CD4-positive, alpha-beta T cell treated with Interleukin-15 for 4 hours (primary cell): ENCODE measurements around the gene HOXA4.
A peak's percentile ranks its signal among the peaks of the same experiment; 100 is the strongest.

ENCODE experiments used
- DNase-seq: peaks from one replicate; pipeline ENCODE4 v3.0.0-alpha.2; 2020; ENCODE audit warnings: low spot score

The HOXA4 gene

GRCh38 chr7:27130540-27131389 is at the start of gene HOXA4:
Gene HOXA4, minus strand, starts transcription at chr7:27130757. Its CDS starts 24 bp downstream, at chr7:27130733.
- peak; percentile 69 for DNase-seq

GRCh38 chr7:27179503-27180430 is 49.2 kb upstream of the HOXA4 start:
- DNase-seq = peak; percentile 60

DNA sequence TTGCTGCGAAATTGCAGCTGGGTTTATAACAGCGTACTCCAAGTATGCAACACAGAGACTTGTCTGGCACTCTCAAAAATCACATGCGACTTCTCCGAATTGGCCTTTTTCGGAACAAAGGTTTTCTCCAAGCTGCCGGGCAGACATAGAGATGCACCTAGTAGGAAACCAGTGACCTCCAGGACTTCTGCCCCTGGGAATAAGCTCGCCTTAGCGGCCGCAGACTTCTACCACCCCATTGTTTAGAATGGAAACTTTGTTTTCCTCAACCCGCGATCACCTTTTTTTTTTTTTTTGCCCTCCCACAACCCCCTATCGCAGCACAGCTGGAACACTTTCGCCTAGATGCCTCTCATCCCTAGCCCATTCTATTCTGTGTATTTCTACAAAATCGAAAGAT is 48.5 kb upstream of the HOXA4 start:
- DNase-seq = no peak

GRCh38 chr7:27178366-27178765 is 47.8 kb upstream of the HOXA4 start:
- no peak for DNase-seq

DNA sequence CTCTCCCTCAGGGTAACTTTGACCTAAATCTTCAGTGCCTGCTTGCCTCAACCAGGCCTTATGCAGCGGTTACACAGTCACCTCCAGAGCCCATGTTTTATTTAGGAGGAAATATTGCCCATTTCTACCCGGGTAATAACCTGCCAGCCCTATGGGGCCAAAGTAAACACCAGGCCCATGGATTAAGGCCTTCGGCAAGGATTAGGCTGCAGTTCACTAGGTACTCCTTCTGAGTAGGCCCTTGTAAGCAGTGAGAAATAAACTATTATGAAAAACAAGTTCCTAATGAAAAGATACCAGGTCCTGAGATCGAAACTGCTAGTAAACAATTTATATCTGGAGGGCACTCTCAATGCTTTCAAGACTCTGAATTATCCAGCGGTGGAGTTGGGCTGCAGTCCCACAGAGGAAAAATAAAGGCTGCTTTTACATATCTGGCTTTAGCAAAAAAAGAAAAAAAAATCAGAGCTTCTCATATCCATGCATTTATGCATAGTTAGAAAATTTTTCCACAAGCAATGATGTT is 47.3 kb upstream of the HOXA4 start:
- DNase-seq = no peak

DNA sequence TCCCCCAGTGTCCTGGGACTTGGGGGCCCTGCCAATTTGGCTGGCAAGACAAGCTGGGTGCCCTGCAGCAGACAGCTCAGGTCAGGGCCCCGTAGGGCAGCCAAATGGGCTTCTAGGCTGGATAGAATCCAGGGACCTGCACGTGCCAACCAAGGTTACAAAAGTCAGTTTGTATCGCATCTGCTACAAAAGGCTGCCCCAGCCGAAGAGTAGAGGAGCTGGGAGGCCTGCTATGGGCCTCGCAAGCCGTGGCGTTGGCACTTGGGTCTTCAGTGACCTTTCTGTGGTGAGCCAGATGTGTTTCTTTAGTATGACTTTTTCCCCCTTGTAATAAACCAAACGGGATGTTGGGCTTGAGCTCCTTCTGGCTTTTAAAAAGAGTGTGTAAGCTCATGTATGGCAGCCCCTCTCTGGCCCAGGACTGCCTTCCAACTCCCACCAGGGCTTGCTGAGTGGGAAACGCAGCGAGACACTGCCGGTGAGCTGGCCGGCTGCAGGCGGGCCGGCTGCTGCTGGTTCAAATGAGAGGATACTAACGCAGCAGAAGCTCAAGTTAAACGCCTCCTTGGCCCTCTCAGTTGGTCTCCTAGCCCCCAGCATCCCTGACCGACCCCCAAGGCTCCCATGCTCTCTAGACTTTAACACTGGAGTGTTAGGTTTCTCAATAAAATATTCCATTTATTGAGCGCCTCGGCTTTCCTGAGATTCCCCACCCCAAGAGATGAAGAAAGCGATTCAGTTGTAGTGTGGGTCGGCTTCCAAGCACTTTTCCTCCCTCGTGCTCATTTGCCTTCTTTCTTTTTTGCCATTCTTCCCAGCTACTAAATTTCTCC is 46.6 kb upstream of the HOXA4 start:
- DNase-seq = no peak

DNA sequence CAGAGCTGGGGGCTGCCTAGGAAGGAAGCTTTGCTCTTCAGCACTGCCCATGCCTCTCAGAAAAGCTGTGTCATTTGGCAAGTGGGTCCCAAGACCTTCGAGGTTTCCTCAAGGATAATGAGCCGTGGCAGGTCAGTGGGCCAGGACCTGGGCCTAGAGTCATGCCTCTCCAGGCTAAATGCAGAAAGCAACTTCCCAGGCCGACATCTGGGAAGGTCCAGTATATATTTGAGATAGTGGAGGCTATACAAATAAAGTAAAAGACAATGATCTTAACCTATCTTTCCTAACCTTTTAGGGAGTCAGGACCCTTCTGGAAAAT is 45.9 kb upstream of the HOXA4 start:
- DNase-seq = no peak

- no peak for DNase-seq
Observed at GRCh38 chr7:27175626-27176523, 45.3 kb upstream of the HOXA4 start.

DNA sequence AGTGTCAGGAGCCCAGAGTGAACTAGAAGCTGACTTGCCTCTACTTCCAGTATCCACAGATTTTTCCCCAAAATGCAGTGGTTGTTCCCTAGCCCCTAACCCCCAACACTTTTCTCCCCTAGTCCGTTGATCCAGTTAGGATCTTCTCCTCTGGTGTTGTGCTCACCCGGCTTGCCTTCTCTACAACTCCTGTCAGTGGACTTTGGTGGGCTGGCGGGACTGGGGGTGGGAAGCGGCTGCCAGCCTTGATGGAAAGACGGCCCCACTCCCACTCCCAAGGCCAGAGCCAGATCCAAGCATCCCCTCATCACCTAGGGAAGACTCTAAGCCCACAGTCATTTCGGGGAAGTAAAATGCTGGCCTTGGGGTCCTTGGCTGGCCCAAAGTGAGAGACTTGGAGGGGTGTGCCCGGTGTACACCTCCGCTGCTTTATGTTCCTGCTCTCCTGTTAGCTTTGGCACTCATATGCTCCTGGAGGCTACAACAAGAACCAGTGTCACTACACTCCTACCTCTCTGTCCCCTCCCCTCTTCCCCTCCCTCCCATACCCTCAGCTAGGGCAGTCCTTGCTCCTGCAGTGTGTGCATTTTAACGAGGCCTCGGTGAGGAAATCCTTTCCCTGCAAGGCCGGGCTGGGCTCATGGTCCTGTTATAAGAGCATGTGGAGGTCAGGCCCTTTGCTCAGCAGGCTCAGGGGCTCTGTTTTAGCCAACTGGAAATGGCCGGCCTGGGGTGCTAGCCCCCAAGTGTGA is 44.5 kb upstream of the HOXA4 start:
- no peak for DNase-seq

DNA sequence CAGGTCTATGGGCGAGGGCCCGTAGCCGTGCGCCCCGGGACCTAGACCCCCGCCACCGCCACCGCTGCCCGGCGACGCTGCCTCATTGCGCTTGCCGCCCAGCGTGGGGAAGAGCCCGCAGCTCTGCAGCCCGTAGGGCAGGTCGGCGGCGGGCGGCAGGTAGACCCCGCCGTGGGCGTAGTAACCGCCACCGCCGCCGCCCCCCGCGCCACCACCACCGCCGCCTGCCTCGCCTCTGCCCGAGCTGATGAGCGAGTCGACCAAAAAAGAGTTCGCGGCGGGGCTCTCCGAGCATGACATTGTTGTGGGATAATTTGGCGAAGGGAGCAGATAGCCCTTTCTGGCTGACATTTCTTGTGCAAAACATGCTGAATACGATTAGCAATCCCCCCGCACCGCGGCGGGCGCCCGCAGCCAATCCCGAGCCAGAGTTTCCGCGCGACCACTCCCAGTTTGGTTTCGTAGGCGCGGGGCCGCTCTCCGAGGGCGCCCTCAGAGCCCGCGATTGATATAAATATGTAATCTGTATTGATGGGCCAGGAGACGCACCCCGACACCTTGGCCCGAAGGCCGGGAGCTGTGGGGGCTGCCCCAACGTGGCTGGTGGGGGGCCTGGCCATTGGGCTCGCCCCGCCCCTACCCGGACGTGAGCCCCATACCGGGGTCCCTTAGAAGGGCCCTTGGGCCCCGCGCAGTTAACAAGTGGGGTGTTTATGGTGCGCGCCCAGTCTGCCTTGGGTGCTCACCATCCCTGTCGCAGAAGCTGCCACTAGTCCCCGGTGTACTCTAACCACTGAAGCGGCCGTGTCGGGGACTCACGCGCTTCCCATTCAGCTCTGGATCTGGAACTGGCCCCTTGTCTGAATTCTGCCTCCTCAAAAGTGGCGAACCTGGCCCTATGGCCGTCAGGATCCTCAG is 43.7 kb upstream of the HOXA4 start, which contains the start of gene HOXA10:
HOXA10 (minus strand) TSS at position 365 of the 918 bp plus-strand sequence; CDS start at position 351, 14 bp downstream.
- DNase-seq = no peak

- DNase-seq = no peak
Observed at GRCh38 chr7:27173511-27173955, 43.0 kb upstream of the HOXA4 start.

GRCh38 chr7:27172823-27173510 is 42.4 kb upstream of the HOXA4 start:
- no peak for DNase-seq

- no peak for DNase-seq
Observed at GRCh38 chr7:27172315-27172774, 41.8 kb upstream of the HOXA4 start.

- no peak for DNase-seq
Observed at GRCh38 chr7:27171637-27172314, 41.2 kb upstream of the HOXA4 start.

- DNase-seq = no peak
Observed at GRCh38 chr7:27171325-27171636, 40.7 kb upstream of the HOXA4 start.

DNA sequence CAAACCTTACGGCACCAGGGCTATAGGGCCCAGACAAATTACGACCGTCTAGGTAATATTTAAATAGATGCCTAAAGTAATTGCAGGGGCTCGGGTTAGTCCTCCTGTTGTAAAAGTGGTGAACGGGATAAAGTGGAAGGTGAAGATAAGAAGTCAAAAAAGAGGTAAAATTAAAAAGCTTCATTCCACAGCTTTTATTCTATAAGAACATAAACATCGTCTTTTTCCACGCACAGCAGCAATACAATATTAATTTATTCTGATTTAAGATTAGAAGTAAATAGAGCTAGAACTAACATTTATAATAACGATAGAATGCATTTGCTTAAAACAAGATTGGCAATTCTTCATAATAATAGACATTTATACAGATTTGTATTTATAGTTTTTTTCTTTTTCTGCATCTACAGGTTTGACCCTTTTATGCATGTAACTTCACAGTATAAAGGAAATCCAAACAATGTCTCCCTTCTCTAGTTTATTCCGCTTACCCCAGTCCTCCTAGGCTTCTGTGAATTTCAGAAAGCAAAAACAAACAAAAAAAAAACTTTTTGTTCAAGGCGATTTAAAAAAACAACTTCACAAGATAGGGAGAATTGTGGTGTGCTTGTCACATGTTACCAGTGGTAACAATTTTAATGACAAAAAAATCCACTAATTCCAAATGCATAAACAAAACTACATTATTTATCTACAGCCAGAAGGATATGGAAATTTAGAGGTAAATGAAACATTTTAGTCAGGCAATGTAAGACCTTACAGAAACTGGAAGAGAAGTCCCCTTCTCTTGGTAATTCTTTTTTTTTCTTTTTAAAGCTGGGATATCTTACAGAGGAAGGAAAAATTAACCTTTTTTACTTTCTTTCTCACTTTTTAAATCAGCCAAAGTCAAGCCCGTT is 40.1 kb upstream of the HOXA4 start:
- DNase-seq = no peak
